Testis (tissue), 2 donors: ENCODE data around the gene ROS1.

Source experiments
- CTCF ChIP-seq, 3 experiments: fragments of 450-650 bp in 2 of 3; fragments of 200-600 bp in 1 of 3; sonication (generic) in 1 of 3; IDR thresholded peaks; one replicate each; pipeline ENCODE4 v1.5.1; 2016 to 2019; ENCODE audit warnings: antibody characterized with exemption in 3 of 3, mild to moderate bottlenecking in 2 of 3, moderate library complexity in 1 of 3
- POLR2A ChIP-seq: fragments of 450-650 bp; IDR thresholded peaks from one replicate; pipeline ENCODE4 v1.6.1; 2017; ENCODE audit warnings: antibody characterized with exemption, mild to moderate bottlenecking, moderate library complexity

DNA sequence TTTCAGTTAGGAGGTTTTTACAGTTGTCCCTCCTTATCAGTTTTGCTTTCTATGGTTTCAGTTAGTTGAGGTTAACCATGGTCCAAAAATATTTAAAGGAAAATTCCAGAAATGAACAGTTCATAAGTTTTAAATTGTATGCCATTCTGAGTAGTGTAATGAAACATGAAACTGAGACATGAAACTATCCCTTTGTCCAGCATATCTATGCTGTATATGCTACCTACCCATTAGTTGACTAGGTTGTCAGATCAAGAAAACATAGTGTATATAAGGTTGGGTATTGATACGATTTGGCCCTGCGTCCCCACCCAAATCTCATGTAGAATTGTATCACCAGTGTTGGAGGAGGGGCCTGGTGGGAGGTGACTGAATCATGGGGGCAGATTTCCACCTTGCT, 121.3 kb downstream of the ROS1 start:
- TF ChIP-seq POLR2A (no peak), CTCF (IDR thresholded peaks at IDR 0.05) (no peak)
